NCI-H82 treated with DMSO at 0.1 percent for 48 hours (cell line): ENCODE data around the gene SUPT4H1.

Experiments used
- DNase-seq: peaks from one replicate; lab custom pipeline; 2025; ENCODE audit not compliant: unreplicated experiment; lab: John Stamatoyannopoulos, UW

The SUPT4H1 gene

GRCh38 chr17:58320163-58320558 is 31.8 kb downstream of the SUPT4H1 start:
- no peak for DNase-seq

GRCh38 chr17:58319173-58320162 is 32.5 kb downstream of the SUPT4H1 start:
- DNase-seq = no peak

- no peak for DNase-seq
Observed at GRCh38 chr17:58318627-58319172, 33.3 kb downstream of the SUPT4H1 start.

- DNase-seq = no peak
Observed at GRCh38 chr17:58318065-58318481, 33.9 kb downstream of the SUPT4H1 start.

GRCh38 chr17:58317421-58318064 is 34.5 kb downstream of the SUPT4H1 start:
- DNase-seq = peak; percentile 48

GRCh38 chr17:58316260-58316960 is 35.6 kb downstream of the SUPT4H1 start:
- DNase-seq = no peak

- DNase-seq = no peak
Observed at GRCh38 chr17:58315750-58316149, 36.3 kb downstream of the SUPT4H1 start.

GRCh38 chr17:58315281-58315711 is 36.7 kb downstream of the SUPT4H1 start:
- no peak for DNase-seq

GRCh38 chr17:58314706-58315015 is 37.3 kb downstream of the SUPT4H1 start:
- DNase-seq = no peak

GRCh38 chr17:58313815-58314705 is 37.9 kb downstream of the SUPT4H1 start:
- DNase-seq = peak; percentile 97

- DNase-seq = no peak
Observed at GRCh38 chr17:58312829-58313228, 39.2 kb downstream of the SUPT4H1 start.

- DNase-seq = no peak
Observed at GRCh38 chr17:58312021-58312630, 39.9 kb downstream of the SUPT4H1 start.

GRCh38 chr17:58311429-58311894 is 40.5 kb downstream of the SUPT4H1 start:
- DNase-seq = no peak

- DNase-seq = no peak
Observed at GRCh38 chr17:58310511-58311428, 41.2 kb downstream of the SUPT4H1 start.

GRCh38 chr17:58309918-58310259 is 42.1 kb downstream of the SUPT4H1 start:
- no peak for DNase-seq

GRCh38 chr17:58308985-58309917 is 42.8 kb downstream of the SUPT4H1 start:
- DNase-seq = no peak

GRCh38 chr17:58308173-58308984 is 43.6 kb downstream of the SUPT4H1 start:
- DNase-seq = no peak
